Heart left ventricle (tissue), 13 donors: ENCODE results near the gene NDUFAF7.

ENCODE experiments used
- CTCF ChIP-seq, 12 donors: fragments of 200-600 bp; sonication (generic) in 4 of 12; IDR thresholded peaks; one replicate each; pipeline versions ENCODE4 v1.5.0 to v1.8.0; 2018 to 2022; ENCODE audit warnings: antibody characterized with exemption in 12 of 12, mild to moderate bottlenecking in 5 of 12
- POLR2A ChIP-seq, 2 donors: fragments of 450-650 bp; IDR thresholded peaks; one replicate each; pipeline ENCODE4 v1.6.1; 2017; ENCODE audit warnings: antibody characterized with exemption in 2 of 2, mild to moderate bottlenecking in 2 of 2, moderate library complexity in 2 of 2
- donor health status: ischemic (EF 13 %, LVEDD 7.1; RV severe dilation, severe dysfunction).
- donor health status: DM: no; HTN: yes; CAD: no.
- donor health status: DM: no; HTN: no; CAD: no.
- donor health status: ischemic (EF 25% LVEDD 6.9; RV normal size, moderate dysfunction).
- donor health status: ischemic (EF 25% LVEDD 5.7; RV mildly dilated, moderate dysfunction).
- donor health status: ischemic (EF 35%, LVEDD 5.7; RV mildly dilated, moderate dysfunction).
- donor health status: nonischemic (EF 11% LVEDD 7.7; RV severe dilation, severe dysfunction).
- donor health status: DM: yes; HTN: yes; CAD: no.
- donor health status: PGD.
- donor health status: ischemic (EF 29% LVEDD 5.4; RV normal size, mild dysfunction).
- donor health status: nonischemic (EF 23%, LVEDD 6.1; RV moderate dilation, normal function).

GRCh38 chr2:37201766-37202165 is 29.7 kb upstream of the NDUFAF7 start:
- TF ChIP-seq CTCF (IDR thresholded peaks at IDR 0.05) (no peak), POLR2A (IDR thresholded peaks at IDR 0.05) (no peak)
